GM23248 (cell line): Measurements from ENCODE around the gene DIP2C. TPM values are rescaled to one million over a fixed set of nuclear protein-coding genes. Genes with fewer than 3 reads are reported as not detected.

Source experiments
- DNase-seq: peaks from one replicate; pipeline ENCODE4 v3.0.0-alpha.2; 2015
- H2AFZ ChIP-seq: fragments of 200-600 bp; sonication (generic); 2 replicates; pipeline ENCODE4 v1.6.1; 2016; ENCODE audit warnings: antibody characterized with exemption
- H3F3A ChIP-seq: fragments of 200-600 bp; sonication (generic); 2 replicates; pipeline ENCODE4 v1.6.1; 2016; ENCODE audit warnings: mild to moderate bottlenecking, antibody characterized with exemption, mixed run types; ENCODE audit not compliant: insufficient read depth
- H3K27ac ChIP-seq: fragments of 200-600 bp; sonication (generic); 2 replicates; pipeline ENCODE4 v1.5.1; 2016; ENCODE audit warnings: mild to moderate bottlenecking
- H3K27me3 ChIP-seq: fragments of 200-600 bp; sonication (generic); replicated peaks from 2 replicates; pipeline ENCODE4 v1.6.1; 2016; ENCODE audit warnings: mild to moderate bottlenecking; ENCODE audit not compliant: insufficient read depth
- H3K36me3 ChIP-seq: fragments of 200-600 bp; sonication (generic); 2 replicates; pipeline ENCODE4 v1.6.1; 2016; ENCODE audit warnings: low read depth, mild to moderate bottlenecking
- H3K4me1 ChIP-seq: fragments of 200-600 bp; sonication (generic); 2 replicates; pipeline ENCODE4 v1.6.1; 2016; ENCODE audit warnings: mild to moderate bottlenecking; ENCODE audit not compliant: insufficient read depth
- H3K4me2 ChIP-seq: fragments of 200-600 bp; sonication (generic); one replicate; pipeline ENCODE4 v1.6.1; 2016; ENCODE audit warnings: mild to moderate bottlenecking; ENCODE audit not compliant: unreplicated experiment
- H3K4me3 ChIP-seq: fragments of 200-600 bp; sonication (generic); 2 replicates; pipeline ENCODE4 v1.5.1; 2016; ENCODE audit warnings: mild to moderate bottlenecking
- H3K79me2 ChIP-seq: fragments of 200-600 bp; sonication (generic); 2 replicates; pipeline ENCODE4 v1.6.1; 2016; ENCODE audit warnings: mild to moderate bottlenecking; ENCODE audit not compliant: insufficient read depth
- H3K9ac ChIP-seq: fragments of 200-600 bp; sonication (generic); 2 replicates; pipeline ENCODE4 v1.6.1; 2016; ENCODE audit warnings: mild to moderate bottlenecking
- H3K9me2 ChIP-seq: fragments of 200-600 bp; sonication (generic); 2 replicates; pipeline ENCODE4 v1.6.1; 2016; ENCODE audit warnings: mixed run types, mild to moderate bottlenecking, moderate library complexity; ENCODE audit not compliant: insufficient read depth
- H3K9me3 ChIP-seq: fragments of 200-600 bp; sonication (generic); one replicate; pipeline ENCODE4 v1.6.1; 2017; ENCODE audit warnings: low read depth
- H4K20me1 ChIP-seq: fragments of 200-600 bp; sonication (generic); 2 replicates; pipeline ENCODE4 v1.6.0; 2016; ENCODE audit not compliant: insufficient read depth
- EZH2 ChIP-seq: fragments of 200-600 bp; sonication (generic); IDR thresholded peaks from 2 replicates; pipeline ENCODE4 v1.6.1; 2018; ENCODE audit warnings: antibody characterized with exemption, mild to moderate bottlenecking; ENCODE audit not compliant: insufficient read depth, poor library complexity, severe bottlenecking
- EZH2phosphoT487 ChIP-seq: fragments of 200-600 bp; sonication (generic); IDR thresholded peaks from 2 replicates; pipeline ENCODE4 v1.6.1; 2018; ENCODE audit warnings: antibody characterized with exemption, moderate library complexity, mild to moderate bottlenecking, low read depth; ENCODE audit not compliant: insufficient read depth
- WGBS, 2 experiments: methylation state at CpG; one replicate each; pipeline ENCODE4 v1.1.6; 2015 to 2017; ENCODE audit warnings: low lambda C conversion rate in 2 of 2, low coverage in 1 of 2; ENCODE audit errors: missing lambda C conversion rate in 2 of 2; 5-methylcytosine and 5-hydroxymethylcytosine counted together
- in situ Hi-C: fragments of 300-500 bp; cut with MboI; formaldehyde crosslinking; loops from 2 replicates; pipeline ENCODE4 v1.15.0; 2020
- polyA plus RNA-seq: library from polyadenylated mRNA; unstranded; fragments of >200 nt; fragmentation: Nextera tagmentation; extraction: Ambion mirVana; gene quantifications from 2 replicates; pipeline ENCODE4 v1.2.1, GENCODE V29; 2016
- total RNA-seq: library from RNA; depleted of rRNA; stranded (reverse); fragments of >200 nt; shearing (Covaris generic); gene quantifications from 2 replicates; pipeline ENCODE4 v1.2.3, GENCODE V29; 2014

The DIP2C gene
- total and polyA plus RNA-seq, 2 experiments from 2014 or later: 12.0 to 13.1 TPM

- no peak for DNase-seq
- 86 to 89% methylated on average over 12 of the region's 12 CpGs for WGBS, 2 experiments
- H3K4me1 ChIP-seq: no peaks in the 10 kb centered on the region
- H3K9me2 ChIP-seq: no peaks in the 10 kb centered on the region
- H3K4me2 ChIP-seq: no peak overlapping the region
- no peak for TF ChIP-seq EZH2
- TF ChIP-seq EZH2phosphoT487: no peak
- H3K36me3 ChIP-seq: no peaks in the 10 kb centered on the region
- no peaks in the 10 kb centered on the region for H3K9me3 ChIP-seq
- H2AFZ ChIP-seq: no peak overlapping the region
- no peaks in the 10 kb centered on the region for H3F3A ChIP-seq
- no peaks in the 10 kb centered on the region; the same call in 1 of the 2 replicates for H4K20me1 ChIP-seq
- H3K27me3 ChIP-seq: no peaks in the 10 kb centered on the region
- peaks cover 95% of the 10 kb centered on the region for H3K79me2 ChIP-seq
- H3K9ac ChIP-seq: no peak overlapping the region
- no peak overlapping the region for H3K4me3 ChIP-seq
- H3K27ac ChIP-seq: no peak overlapping the region
- in situ Hi-C loops: no loop called here
Measured at GRCh38 chr10:561721-562120, 127.7 kb downstream of the DIP2C start.

DNA sequence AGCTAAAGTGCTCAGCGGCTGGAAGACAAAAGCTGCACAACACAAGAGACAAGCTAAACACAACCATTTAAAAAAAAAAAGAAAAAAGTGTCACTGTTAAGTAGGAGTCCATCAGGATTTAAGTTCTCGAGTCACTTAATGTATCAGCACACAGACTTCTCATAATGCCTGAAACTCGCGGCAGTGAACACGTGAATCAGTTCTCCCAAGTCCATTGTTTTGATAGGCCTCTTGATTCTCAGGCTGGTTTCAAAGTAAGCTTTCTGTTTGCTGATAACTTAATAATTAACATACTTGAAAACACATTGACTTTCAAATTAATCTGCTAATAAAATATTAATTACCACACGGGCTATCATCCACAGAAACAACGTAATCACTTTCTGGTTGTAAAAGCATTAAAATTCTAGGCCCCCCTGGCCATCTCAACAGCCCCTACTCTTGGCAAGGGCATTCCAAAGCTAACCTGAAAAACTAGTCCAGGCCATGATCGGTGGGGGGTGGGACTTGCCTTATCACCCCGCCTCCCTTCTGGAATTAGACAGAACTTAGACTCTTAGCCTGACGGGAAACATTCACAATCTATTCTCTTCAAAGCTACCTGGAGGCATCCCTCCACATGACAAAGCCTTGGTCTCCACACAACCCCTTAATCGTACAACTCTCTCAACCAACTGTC, 129.0 kb downstream of the DIP2C start:
- Histone ChIP-seq H3K79me2 (peaks cover 89% of the 10 kb centered on the region), H3F3A (no peaks in the 10 kb centered on the region), H3K4me1 (no peaks in the 10 kb centered on the region), H3K9ac (no peak overlapping the region), H3K36me3 (no peaks in the 10 kb centered on the region), H3K4me2 (no peak overlapping the region), H2AFZ (no peak overlapping the region), H4K20me1 (no peaks in the 10 kb centered on the region; the same call in 1 of the 2 replicates), H3K27me3 (no peaks in the 10 kb centered on the region), H3K9me2 (no peaks in the 10 kb centered on the region), H3K4me3 (no peak overlapping the region), H3K27ac (no peak overlapping the region), H3K9me3 (no peaks in the 10 kb centered on the region)
- DNase-seq: no peak
- in situ Hi-C loops: no loop called here
- WGBS, 2 experiments: 88% methylated on average over 11 of the region's 11 CpGs
- TF ChIP-seq EZH2phosphoT487 (no peak), EZH2 (no peak)

GRCh38 chr10:559767-560047, 129.8 kb downstream of the DIP2C start:
- Histone ChIP-seq H3K79me2 (peaks cover 89% of the 10 kb centered on the region), H3K27ac (no peak overlapping the region), H4K20me1 (no peaks in the 10 kb centered on the region), H3K9me3 (no peaks in the 10 kb centered on the region), H2AFZ (no peak overlapping the region), H3K4me2 (no peak overlapping the region), H3K4me3 (no peak overlapping the region), H3K27me3 (no peaks in the 10 kb centered on the region), H3K9me2 (no peaks in the 10 kb centered on the region), H3K36me3 (no peaks in the 10 kb centered on the region), H3F3A (no peaks in the 10 kb centered on the region; the same call in 1 of the 2 replicates), H3K4me1 (no peaks in the 10 kb centered on the region), H3K9ac (no peak overlapping the region)
- no peak for TF ChIP-seq EZH2phosphoT487
- TF ChIP-seq EZH2: no peak
- 67 to 69% methylated on average over 4 to 8 of the region's 8 CpGs for WGBS, 2 experiments
- no peak for DNase-seq
- in situ Hi-C loops: no loop called here

DNA sequence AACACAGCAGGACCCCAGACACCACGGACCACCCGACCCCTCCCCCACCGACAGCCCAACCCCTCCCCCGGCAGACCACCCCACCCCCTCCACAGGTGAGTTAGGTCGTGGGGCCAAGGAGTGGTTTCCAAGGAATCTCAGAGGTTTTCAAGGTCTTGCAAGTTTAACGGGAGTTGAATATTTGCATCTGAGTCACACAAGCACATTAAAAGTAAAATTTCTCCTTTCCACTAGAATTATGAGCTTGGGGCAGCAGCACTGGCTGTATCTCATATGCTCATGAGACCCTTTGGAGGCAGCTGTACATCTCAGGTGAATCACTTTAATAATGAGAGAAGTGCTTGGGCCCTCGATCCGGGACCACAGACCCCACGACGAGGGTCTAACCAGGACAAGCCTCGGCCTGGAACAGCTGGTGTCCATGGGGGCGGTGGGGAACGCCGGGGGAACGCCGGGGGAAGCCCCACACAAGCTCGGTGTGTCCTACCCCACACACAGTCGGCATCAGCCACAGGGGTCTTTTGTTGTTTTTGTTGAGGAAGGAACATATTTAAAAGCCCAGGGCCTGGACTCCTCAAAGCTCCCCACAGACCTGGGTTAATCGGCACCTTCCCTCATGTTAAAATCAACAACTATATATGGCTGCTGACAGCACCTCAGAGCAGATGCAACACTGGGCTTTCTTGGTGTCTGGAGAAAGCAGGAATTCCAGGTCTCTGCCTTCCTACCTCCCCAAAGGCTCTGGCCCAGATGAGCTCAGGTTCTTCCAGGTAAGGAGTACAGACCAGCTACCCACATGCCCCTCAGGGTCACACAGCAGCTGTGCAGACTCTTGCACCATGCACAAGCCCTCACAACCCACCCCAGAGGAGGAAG, 130.3 kb downstream of the DIP2C start:
- H3F3A ChIP-seq: no peaks in the 10 kb centered on the region; the same call in 1 of the 2 replicates
- peaks cover 89% of the 10 kb centered on the region for H3K79me2 ChIP-seq
- H3K9me2 ChIP-seq: no peaks in the 10 kb centered on the region
- WGBS, 2 experiments: 83 to 85% methylated on average over 17 to 19 of the region's 19 CpGs
- no peak overlapping the region for H3K9ac ChIP-seq
- H3K9me3 ChIP-seq: no peaks in the 10 kb centered on the region
- no peak overlapping the region for H3K4me3 ChIP-seq
- H3K36me3 ChIP-seq: no peaks in the 10 kb centered on the region
- in situ Hi-C loops: no loop called here
- no peaks in the 10 kb centered on the region; the same call in 1 of the 2 replicates for H3K4me1 ChIP-seq
- no peak overlapping the region for H3K4me2 ChIP-seq
- H3K27ac ChIP-seq: no peak overlapping the region
- no peaks in the 10 kb centered on the region for H3K27me3 ChIP-seq
- H4K20me1 ChIP-seq: peaks cover 3% of the 10 kb centered on the region; the same call in 1 of the 2 replicates
- no peak overlapping the region for H2AFZ ChIP-seq
- TF ChIP-seq EZH2phosphoT487: no peak
- no peak for TF ChIP-seq EZH2
- DNase-seq: no peak
